Parathyroid adenoma (tissue), 2 donors: ENCODE results near the gene ANKH.
"Not testable (repeated sequence)": the region's sequence is repeated elsewhere in the genome, so short reads cannot be mapped to it uniquely, and the experiment has no call there.

Experiments
- H2AFZ ChIP-seq: fragments of 300-600 bp; sonication (generic); one replicate; pipeline ENCODE4 v1.7.0; 2017; ENCODE audit warnings: antibody characterized with exemption, mild to moderate bottlenecking
- H3K27ac ChIP-seq: fragments of 300-600 bp; sonication (generic); one replicate; pipeline ENCODE4 v1.7.0; 2017
- H3K27me3 ChIP-seq: fragments of 300-600 bp; sonication (generic); one replicate; pipeline ENCODE4 v1.7.0; 2017; ENCODE audit warnings: low read length; ENCODE audit not compliant: control insufficient read depth, insufficient read depth
- H3K36me3 ChIP-seq: fragments of 300-600 bp; sonication (generic); one replicate; pipeline ENCODE4 v1.7.0; 2017; ENCODE audit warnings: low read length; ENCODE audit not compliant: control insufficient read depth, insufficient read depth
- H3K4me1 ChIP-seq: fragments of 300-600 bp; sonication (generic); one replicate; pipeline ENCODE4 v1.7.0; 2017; ENCODE audit warnings: control low read depth
- H3K4me2 ChIP-seq: fragments of 300-600 bp; sonication (generic); one replicate; pipeline ENCODE4 v1.7.0; 2017; ENCODE audit warnings: low read length
- H3K4me3 ChIP-seq: fragments of 300-600 bp; sonication (generic); one replicate; pipeline ENCODE4 v1.7.0; 2017; ENCODE audit warnings: low read depth, low read length
- H3K79me2 ChIP-seq: fragments of 300-600 bp; sonication (generic); one replicate; pipeline ENCODE4 v1.7.0; 2017; ENCODE audit warnings: control low read depth
- H3K9ac ChIP-seq: fragments of 300-600 bp; sonication (generic); one replicate; pipeline ENCODE4 v1.7.0; 2017; ENCODE audit warnings: mild to moderate bottlenecking
- H3K9me3 ChIP-seq: fragments of 300-600 bp; sonication (generic); one replicate; pipeline ENCODE4 v1.7.0; 2017; ENCODE audit warnings: low read length; ENCODE audit not compliant: control insufficient read depth
- CTCF ChIP-seq: fragments of 300-600 bp; sonication (generic); IDR thresholded peaks from one replicate; pipeline ENCODE4 v1.7.0; 2017; ENCODE audit warnings: antibody characterized with exemption, mild to moderate bottlenecking
- donor health status: primary hyperparathyroidism.

ANKH gene

GRCh38 chr5:14821100-14821845 is 50.3 kb downstream of the ANKH start:
- Histone ChIP-seq H3K9me3 (no peaks in the 10 kb centered on the region), H3K79me2 (peaks cover 22% of the 10 kb centered on the region), H3K4me3 (no peak overlapping the region), H3K4me2 (no peak overlapping the region), H3K9ac (no peak overlapping the region), H3K4me1 (peaks cover 3% of the 10 kb centered on the region), H2AFZ (no peak overlapping the region), H3K27ac (no peak overlapping the region), H3K27me3 (no peaks in the 10 kb centered on the region), H3K36me3 (no peaks in the 10 kb centered on the region)
- TF ChIP-seq CTCF: no peak

- no peak overlapping the region for H3K27ac ChIP-seq
- no peak overlapping the region for H3K9ac ChIP-seq
- no peaks in the 10 kb centered on the region for H3K9me3 ChIP-seq
- no peaks in the 10 kb centered on the region for H3K4me1 ChIP-seq
- no peak for TF ChIP-seq CTCF
- no peaks in the 10 kb centered on the region for H3K27me3 ChIP-seq
- H3K4me2 ChIP-seq: no peak overlapping the region
- peaks cover 32% of the 10 kb centered on the region for H3K79me2 ChIP-seq
- no peaks in the 10 kb centered on the region for H3K36me3 ChIP-seq
- no peak overlapping the region for H2AFZ ChIP-seq
- H3K4me3 ChIP-seq: no peak overlapping the region
Measured at GRCh38 chr5:14818931-14819790, 52.4 kb downstream of the ANKH start.

GRCh38 chr5:14817762-14818136 is 53.8 kb downstream of the ANKH start:
- not testable (repeated sequence) for H3K27me3 ChIP-seq, H3K36me3 ChIP-seq, H3K9me3 ChIP-seq, H2AFZ ChIP-seq, H3K27ac ChIP-seq, H3K9ac ChIP-seq, H3K4me1 ChIP-seq, H3K4me3 ChIP-seq, H3K4me2 ChIP-seq
- peaks cover 41% of the 10 kb centered on the region for H3K79me2 ChIP-seq

- no peak overlapping the region for H3K4me3 ChIP-seq
- peaks cover 5% of the 10 kb centered on the region for H3K4me1 ChIP-seq
- TF ChIP-seq CTCF: no peak
- H3K27me3 ChIP-seq: no peaks in the 10 kb centered on the region
- no peaks in the 10 kb centered on the region for H3K9me3 ChIP-seq
- no peak overlapping the region for H3K9ac ChIP-seq
- peaks cover 46% of the 10 kb centered on the region for H3K79me2 ChIP-seq
- H3K27ac ChIP-seq: no peak overlapping the region
- H3K36me3 ChIP-seq: no peaks in the 10 kb centered on the region
- no peak overlapping the region for H3K4me2 ChIP-seq
- H2AFZ ChIP-seq: no peak overlapping the region
Measured at GRCh38 chr5:14816999-14817761, 54.4 kb downstream of the ANKH start.

- no peak overlapping the region for H2AFZ ChIP-seq
- H3K4me2 ChIP-seq: no peak overlapping the region
- TF ChIP-seq CTCF: no peak
- H3K27ac ChIP-seq: no peak overlapping the region
- H3K4me1 ChIP-seq: peaks cover 5% of the 10 kb centered on the region
- H3K27me3 ChIP-seq: no peaks in the 10 kb centered on the region
- peaks cover 46% of the 10 kb centered on the region for H3K79me2 ChIP-seq
- no peak overlapping the region for H3K4me3 ChIP-seq
- no peak overlapping the region for H3K9ac ChIP-seq
- no peaks in the 10 kb centered on the region for H3K36me3 ChIP-seq
- H3K9me3 ChIP-seq: no peaks in the 10 kb centered on the region
Measured at GRCh38 chr5:14816374-14816998, 55.1 kb downstream of the ANKH start.
